Mesenteric fat pad (tissue), 1 donor: ENCODE data around the gene RWDD2A. TPM values are rescaled to one million over a fixed set of nuclear protein-coding genes. Genes with fewer than 3 reads are reported as not detected.
"Not testable (repeated sequence)": the region's sequence is repeated elsewhere in the genome, so short reads cannot be mapped to it uniquely, and the experiment has no call there.

Experiments used
- DNase-seq: peaks from one replicate; pipeline ENCODE4 v3.0.0-alpha.2; 2020; ENCODE audit warnings: low spot score
- long read RNA-seq: library from polyadenylated mRNA; unstranded; transcript quantifications from one replicate; pipeline ENCODE4 v2.0.0, GENCODE V29; 2020
- total RNA-seq: library from RNA; stranded (reverse); fragmentation: NEBNext Ultra II Directional; extraction: Animal tissue kit (Norgen Biotek cat#: 25700); gene quantifications from one replicate; pipeline ENCODE4 v1.2.1, GENCODE V29; 2021
- donor health status: DM: yes; HTN: yes; CAD: no.

RWDD2A gene
- 5.7 TPM for total RNA-seq
- long read RNA-seq, transcript RWDD2A-201 (3 exons, 3,744 nt) = major isoform, 23 of 38 reads
- long read RNA-seq, partial matches to known transcripts = 3 of 38 reads
- long read RNA-seq, other reads (novel, unspliced or antisense) = 12 of 38 reads

- peak; percentile 96 for DNase-seq
These were observed at the start of gene RWDD2A, which contains the start of gene PGM3 for GRCh38 chr6:83192871-83193746. TSS of gene RWDD2A (plus strand) at chr6:83193357. CDS start at chr6:83194452, 1,095 bp downstream. TSS of gene PGM3 (minus strand) at chr6:83193265. CDS start at chr6:83191012, 2,253 bp downstream.

GRCh38 chr6:83151114-83151513 lies 42.0 kb upstream of the RWDD2A start:
- DNase-seq = no peak

GRCh38 chr6:83152913-83153312 lies 40.2 kb upstream of the RWDD2A start:
- no peak for DNase-seq

GRCh38 chr6:83153883-83154521 lies 39.2 kb upstream of the RWDD2A start:
- no peak for DNase-seq

GRCh38 chr6:83155794-83156193 lies 37.4 kb upstream of the RWDD2A start:
- no peak for DNase-seq

- DNase-seq = no peak
These were observed 33.0 kb upstream of the RWDD2A start for GRCh38 chr6:83160167-83160566.

- no peak for DNase-seq
These were observed 25.4 kb upstream of the RWDD2A start for GRCh38 chr6:83167726-83168278.

GRCh38 chr6:83168556-83168955 lies 24.6 kb upstream of the RWDD2A start:
- no peak for DNase-seq

- no peak for DNase-seq
These were observed 24.1 kb upstream of the RWDD2A start for GRCh38 chr6:83169106-83169505.

- no peak for DNase-seq
These were observed 23.6 kb upstream of the RWDD2A start for GRCh38 chr6:83169511-83169910.

GRCh38 chr6:83176246-83176645 lies 16.9 kb upstream of the RWDD2A start:
- no peak for DNase-seq

- no peak for DNase-seq
These were observed 12.7 kb upstream of the RWDD2A start for GRCh38 chr6:83180426-83180950.

- no peak for DNase-seq
These were observed 11.0 kb upstream of the RWDD2A start for GRCh38 chr6:83182114-83182513.

- no peak for DNase-seq
These were observed 9.9 kb upstream of the RWDD2A start for GRCh38 chr6:83183082-83183828.

- no peak for DNase-seq
These were observed 8.1 kb upstream of the RWDD2A start for GRCh38 chr6:83185096-83185495.

GRCh38 chr6:83188501-83188900 lies 4.7 kb upstream of the RWDD2A start:
- no peak for DNase-seq

GRCh38 chr6:83190626-83191025 lies 2.5 kb upstream of the RWDD2A start:
- no peak for DNase-seq

- DNase-seq = not testable (repeated sequence)
These were observed 1.2 kb upstream of the RWDD2A start for GRCh38 chr6:83191974-83192373.

GRCh38 chr6:83192456-83192855 lies 701 bp upstream of the RWDD2A start:
- no peak for DNase-seq

GRCh38 chr6:83193747-83194566 lies 800 bp downstream of the RWDD2A start:
- DNase-seq = peak; percentile 90
